Loucy (cell line): Measurements from ENCODE around the gene DGKB.

Experiments
- H2AFZ ChIP-seq: fragments of 200-600 bp; sonication (generic); 2 replicates; pipeline ENCODE4 v1.6.0; 2016; ENCODE audit warnings: antibody characterized with exemption, mild to moderate bottlenecking, low read length, moderate library complexity
- H3F3A ChIP-seq: fragments of 200-600 bp; 2 replicates; pipeline ENCODE4 v1.6.0; 2016; ENCODE audit warnings: antibody characterized with exemption, low read depth, mild to moderate bottlenecking
- H3K27me3 ChIP-seq: fragments of 200-600 bp; sonication (generic); 2 replicates; pipeline ENCODE4 v1.6.1; 2014; ENCODE audit warnings: low read length, mild to moderate bottlenecking; ENCODE audit not compliant: insufficient read depth, poor library complexity, severe bottlenecking
- H3K36me3 ChIP-seq: fragments of 200-600 bp; sonication (generic); 2 replicates; pipeline ENCODE4 v1.6.1; 2016; ENCODE audit warnings: low read length; ENCODE audit not compliant: insufficient read depth
- H3K4me1 ChIP-seq: fragments of 200-600 bp; sonication (generic); 2 replicates; pipeline ENCODE4 v1.5.1; 2014; ENCODE audit warnings: low read length, mild to moderate bottlenecking; ENCODE audit not compliant: insufficient read depth, poor library complexity, severe bottlenecking
- H3K4me2 ChIP-seq: fragments of 200-600 bp; sonication (generic); 2 replicates; pipeline ENCODE4 v1.6.0; 2014; ENCODE audit warnings: antibody characterized with exemption, low read length, low read depth, mild to moderate bottlenecking; ENCODE audit not compliant: poor library complexity, severe bottlenecking
- H3K4me3 ChIP-seq: fragments of 200-600 bp; sonication (generic); 2 replicates; pipeline ENCODE4 v1.5.1; 2014; ENCODE audit warnings: low read length, mild to moderate bottlenecking, mixed read lengths; ENCODE audit not compliant: poor library complexity, severe bottlenecking
- H3K79me2 ChIP-seq: fragments of 200-600 bp; sonication (generic); 2 replicates; pipeline ENCODE4 v1.6.1; 2014; ENCODE audit warnings: low read length; ENCODE audit not compliant: insufficient read depth
- H3K9ac ChIP-seq: fragments of 200-600 bp; sonication (generic); 2 replicates; pipeline ENCODE4 v1.6.0; 2014; ENCODE audit warnings: mild to moderate bottlenecking, low read depth, low read length, moderate library complexity; ENCODE audit not compliant: poor library complexity, severe bottlenecking
- H3K9me2 ChIP-seq: fragments of 200-600 bp; sonication (generic); replicated peaks from 2 replicates; pipeline ENCODE4 v1.6.1; 2016; ENCODE audit warnings: low read depth, low read length, mixed read lengths
- H3K9me3 ChIP-seq: fragments of 200-600 bp; sonication (generic); 2 replicates; pipeline ENCODE4 v1.6.1; 2014; ENCODE audit warnings: mild to moderate bottlenecking, antibody characterized with exemption, low read length, low read depth; ENCODE audit not compliant: insufficient read depth
- H4K20me1 ChIP-seq: fragments of 200-600 bp; sonication (generic); 2 replicates; pipeline ENCODE4 v1.6.0; 2014; ENCODE audit warnings: antibody characterized with exemption, low read length, mild to moderate bottlenecking; ENCODE audit not compliant: insufficient read depth, poor library complexity, severe bottlenecking
- EZH2phosphoT487 ChIP-seq: fragments of 200-600 bp; IDR thresholded peaks from 2 replicates; pipeline ENCODE4 v1.6.1; 2018; ENCODE audit warnings: antibody characterized with exemption, mild to moderate bottlenecking, moderate library complexity, borderline replicate concordance
- TF ChIP-seq, protein P1 (sequence below): fragments of 200-600 bp; sonication (generic); conservative IDR thresholded peaks from 2 replicates; pipeline ENCODE4 v1.5.1; 2014; ENCODE audit warnings: mild to moderate bottlenecking, antibody characterized with exemption, low read length

Gene DGKB

DNA sequence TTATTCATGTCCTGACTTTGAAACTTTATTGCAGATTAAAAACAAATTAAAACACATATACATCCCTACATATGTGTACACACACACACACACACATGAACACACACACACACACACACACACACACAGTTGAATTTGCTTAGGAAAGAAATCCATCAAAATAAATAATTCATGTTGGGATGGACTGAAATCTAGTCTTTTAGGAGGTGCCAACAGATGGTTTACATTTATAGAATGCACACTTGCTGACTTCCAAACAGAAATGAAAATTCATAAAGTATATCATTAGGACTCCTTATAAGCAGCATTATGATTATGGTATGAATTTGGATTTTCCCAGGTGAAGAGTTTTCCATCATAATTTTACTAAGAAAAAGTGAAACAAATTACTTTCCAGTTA, 642.5 kb downstream of the DGKB start:
- no peaks in the 10 kb centered on the region for H3K79me2 ChIP-seq
- H3K4me1 ChIP-seq, result no peaks in the 10 kb centered on the region
- TF ChIP-seq EZH2phosphoT487, result no peak
- H2AFZ ChIP-seq, result no peak overlapping the region
- H3K4me3 ChIP-seq, result no peak overlapping the region
- H3K27me3 ChIP-seq, result no peaks in the 10 kb centered on the region
- H4K20me1 ChIP-seq, result no peaks in the 10 kb centered on the region
- no peak overlapping the region for H3K9ac ChIP-seq
- no peaks in the 10 kb centered on the region for H3K9me3 ChIP-seq
- H3K9me2 ChIP-seq, result no peaks in the 10 kb centered on the region
- H3F3A ChIP-seq, result no peaks in the 10 kb centered on the region
- H3K36me3 ChIP-seq, result no peaks in the 10 kb centered on the region
- no peak overlapping the region for H3K4me2 ChIP-seq

DNA sequence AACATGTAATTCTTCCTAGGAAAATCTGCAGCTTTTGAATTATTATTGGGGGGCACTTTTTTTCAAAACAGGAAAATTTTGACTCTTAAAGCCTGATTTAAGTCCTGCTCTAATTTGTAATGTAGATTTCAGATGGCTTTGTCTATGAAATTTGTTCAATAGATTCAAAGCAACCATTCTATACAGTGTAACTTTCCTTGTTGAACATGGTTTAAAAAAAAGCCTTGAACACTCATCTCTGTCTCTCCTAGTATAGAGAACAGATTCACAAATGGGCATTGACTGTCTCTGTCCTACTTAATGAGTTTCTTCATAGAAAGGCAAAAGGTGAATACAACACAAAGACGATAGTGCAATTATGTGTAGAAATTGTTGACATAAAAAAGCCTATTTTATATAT, 643.7 kb downstream of the DGKB start:
- no peak overlapping the region for H2AFZ ChIP-seq
- H3F3A ChIP-seq, result no peaks in the 10 kb centered on the region
- H4K20me1 ChIP-seq, result no peaks in the 10 kb centered on the region
- TF ChIP-seq, protein P1, sequence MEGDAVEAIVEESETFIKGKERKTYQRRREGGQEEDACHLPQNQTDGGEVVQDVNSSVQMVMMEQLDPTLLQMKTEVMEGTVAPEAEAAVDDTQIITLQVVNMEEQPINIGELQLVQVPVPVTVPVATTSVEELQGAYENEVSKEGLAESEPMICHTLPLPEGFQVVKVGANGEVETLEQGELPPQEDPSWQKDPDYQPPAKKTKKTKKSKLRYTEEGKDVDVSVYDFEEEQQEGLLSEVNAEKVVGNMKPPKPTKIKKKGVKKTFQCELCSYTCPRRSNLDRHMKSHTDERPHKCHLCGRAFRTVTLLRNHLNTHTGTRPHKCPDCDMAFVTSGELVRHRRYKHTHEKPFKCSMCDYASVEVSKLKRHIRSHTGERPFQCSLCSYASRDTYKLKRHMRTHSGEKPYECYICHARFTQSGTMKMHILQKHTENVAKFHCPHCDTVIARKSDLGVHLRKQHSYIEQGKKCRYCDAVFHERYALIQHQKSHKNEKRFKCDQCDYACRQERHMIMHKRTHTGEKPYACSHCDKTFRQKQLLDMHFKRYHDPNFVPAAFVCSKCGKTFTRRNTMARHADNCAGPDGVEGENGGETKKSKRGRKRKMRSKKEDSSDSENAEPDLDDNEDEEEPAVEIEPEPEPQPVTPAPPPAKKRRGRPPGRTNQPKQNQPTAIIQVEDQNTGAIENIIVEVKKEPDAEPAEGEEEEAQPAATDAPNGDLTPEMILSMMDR, result no peak
- no peak for TF ChIP-seq EZH2phosphoT487
- H3K4me3 ChIP-seq, result no peak overlapping the region
- no peaks in the 10 kb centered on the region for H3K79me2 ChIP-seq
- H3K4me2 ChIP-seq, result no peak overlapping the region
- H3K36me3 ChIP-seq, result no peaks in the 10 kb centered on the region
- no peak overlapping the region for H3K9ac ChIP-seq
- no peaks in the 10 kb centered on the region for H3K4me1 ChIP-seq
- no peaks in the 10 kb centered on the region for H3K27me3 ChIP-seq
- H3K9me2 ChIP-seq, result no peaks in the 10 kb centered on the region
- H3K9me3 ChIP-seq, result no peaks in the 10 kb centered on the region

DNA sequence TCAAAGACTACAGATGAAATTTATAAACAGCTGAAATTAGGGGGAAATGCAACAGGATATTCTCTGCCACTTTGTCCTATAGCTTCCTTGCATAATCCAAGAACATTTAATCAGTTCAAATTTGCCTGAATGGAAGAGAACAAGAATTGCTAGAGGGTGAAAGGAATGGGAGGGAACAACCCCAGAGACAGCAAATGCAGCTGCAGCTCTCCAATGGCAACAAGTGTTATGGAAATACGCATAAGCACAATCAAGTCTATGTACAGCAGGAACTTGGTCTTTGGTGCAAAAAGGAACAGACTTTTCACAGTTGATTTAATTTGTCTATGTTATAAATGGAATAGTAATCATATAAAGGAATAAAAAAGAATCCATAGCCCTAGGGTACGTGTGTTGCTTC, 644.1 kb downstream of the DGKB start:
- TF ChIP-seq, protein P1, result no peak
- no peak for TF ChIP-seq EZH2phosphoT487
- no peak overlapping the region for H3K4me2 ChIP-seq
- no peaks in the 10 kb centered on the region for H3K79me2 ChIP-seq
- H3K4me3 ChIP-seq, result no peak overlapping the region
- H3K4me1 ChIP-seq, result no peaks in the 10 kb centered on the region
- H3K9me2 ChIP-seq, result no peaks in the 10 kb centered on the region
- H3F3A ChIP-seq, result no peaks in the 10 kb centered on the region
- no peaks in the 10 kb centered on the region for H3K27me3 ChIP-seq
- H3K9me3 ChIP-seq, result no peaks in the 10 kb centered on the region
- H2AFZ ChIP-seq, result no peak overlapping the region
- no peaks in the 10 kb centered on the region for H3K36me3 ChIP-seq
- no peak overlapping the region for H3K9ac ChIP-seq
- H4K20me1 ChIP-seq, result no peaks in the 10 kb centered on the region

DNA sequence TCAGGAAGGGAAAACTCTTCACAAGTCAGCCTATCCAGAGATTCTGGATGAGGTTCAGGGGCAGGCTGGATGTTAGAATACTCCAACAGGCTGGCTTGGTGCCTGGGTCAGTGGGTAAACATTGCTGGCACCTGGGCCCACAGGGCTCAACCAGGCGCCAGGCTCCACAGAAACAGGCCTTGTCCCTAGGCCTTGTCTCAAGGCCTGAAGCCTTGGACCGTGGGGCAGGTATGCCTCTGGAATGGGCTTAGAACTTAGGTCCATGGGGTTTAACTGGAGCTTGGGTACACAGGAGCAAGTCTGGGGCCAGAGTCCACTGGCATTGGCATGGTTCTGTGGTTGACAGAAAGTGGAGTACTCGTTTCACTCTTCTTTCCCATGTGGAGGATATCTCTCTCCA, 650.1 kb downstream of the DGKB start:
- TF ChIP-seq EZH2phosphoT487, result no peak
- TF ChIP-seq, protein P1, result no peak
- H4K20me1 ChIP-seq, result no peaks in the 10 kb centered on the region
- H3K9me3 ChIP-seq, result no peaks in the 10 kb centered on the region
- no peak overlapping the region for H3K4me3 ChIP-seq
- no peaks in the 10 kb centered on the region for H3K9me2 ChIP-seq
- no peaks in the 10 kb centered on the region for H3K79me2 ChIP-seq
- H2AFZ ChIP-seq, result no peak overlapping the region
- no peak overlapping the region for H3K9ac ChIP-seq
- H3F3A ChIP-seq, result no peaks in the 10 kb centered on the region
- H3K4me1 ChIP-seq, result no peaks in the 10 kb centered on the region
- no peaks in the 10 kb centered on the region for H3K27me3 ChIP-seq
- no peaks in the 10 kb centered on the region for H3K36me3 ChIP-seq
- no peak overlapping the region for H3K4me2 ChIP-seq
